OCI-LY1 (cell line): ENCODE results near the gene CHPF2.

Experiments
- H2AFZ ChIP-seq: fragments of 200-600 bp; sonication (generic), shearing (Covaris generic); 2 replicates; pipeline ENCODE4 v1.6.0; 2014; ENCODE audit warnings: antibody characterized with exemption, mild to moderate bottlenecking, low read length
- H3F3A ChIP-seq: fragments of 200-600 bp; sonication (generic), shearing (Covaris generic); 2 replicates; pipeline ENCODE4 v1.6.0; 2014; ENCODE audit warnings: mild to moderate bottlenecking, antibody characterized with exemption, low read length, moderate library complexity; ENCODE audit not compliant: insufficient read depth
- H3K27ac ChIP-seq: fragments of 200-600 bp; sonication (generic); 2 replicates; pipeline ENCODE4 v1.5.1; 2014; ENCODE audit warnings: low read length, mixed run types, mild to moderate bottlenecking, low read depth; ENCODE audit not compliant: poor library complexity, severe bottlenecking
- H3K27me3 ChIP-seq: fragments of 200-600 bp; sonication (generic); 2 replicates; pipeline ENCODE4 v1.6.0; 2014; ENCODE audit warnings: antibody characterized with exemption, mild to moderate bottlenecking, low read length, moderate library complexity; ENCODE audit not compliant: insufficient read depth
- H3K36me3 ChIP-seq: fragments of 200-600 bp; sonication (generic); 2 replicates; pipeline ENCODE4 v1.6.1; 2014; ENCODE audit warnings: mild to moderate bottlenecking, antibody characterized with exemption, low read length, moderate library complexity, mixed read lengths; ENCODE audit not compliant: insufficient read depth
- H3K4me1 ChIP-seq: fragments of 200-600 bp; sonication (generic); 2 replicates; pipeline ENCODE4 v1.5.1; 2014; ENCODE audit warnings: mild to moderate bottlenecking, low read length, moderate library complexity; ENCODE audit not compliant: insufficient read depth, severe bottlenecking
- H3K4me2 ChIP-seq: fragments of 200-600 bp; sonication (generic), shearing (Covaris generic); 2 replicates; pipeline ENCODE4 v1.6.1; 2014; ENCODE audit warnings: low read length
- H3K4me3 ChIP-seq: fragments of 200-600 bp; sonication (generic); 2 replicates; pipeline ENCODE4 v1.5.1; 2014; ENCODE audit warnings: low read length, low read depth, mild to moderate bottlenecking, mixed read lengths; ENCODE audit not compliant: poor library complexity, severe bottlenecking
- H3K79me2 ChIP-seq: fragments of 200-600 bp; shearing (Covaris generic); 2 replicates; pipeline ENCODE4 v1.6.1; 2016; ENCODE audit warnings: mixed run types, low read length, mixed read lengths; ENCODE audit not compliant: insufficient read depth
- H3K9ac ChIP-seq: fragments of 200-600 bp; sonication (generic), shearing (Covaris generic); 2 replicates; pipeline ENCODE4 v1.6.1; 2014; ENCODE audit warnings: mild to moderate bottlenecking, low read length, mixed read lengths
- H3K9me2 ChIP-seq: fragments of 200-600 bp; sonication (generic), shearing (Covaris generic); 2 replicates; pipeline ENCODE4 v1.6.1; 2014; ENCODE audit warnings: low read depth, mild to moderate bottlenecking, low read length, mixed read lengths
- H3K9me3 ChIP-seq: fragments of 200-600 bp; shearing (Covaris generic); 2 replicates; pipeline ENCODE4 v1.6.1; 2014; ENCODE audit warnings: low read length, mixed read lengths
- H4K20me1 ChIP-seq: fragments of 200-600 bp; sonication (generic), shearing (Covaris generic); 2 replicates; pipeline ENCODE4 v1.6.0; 2016; ENCODE audit warnings: mild to moderate bottlenecking, low read length; ENCODE audit not compliant: insufficient read depth
- EZH2 ChIP-seq: fragments of 200-600 bp; sonication (generic), shearing (Covaris generic); IDR thresholded peaks from 2 replicates; pipeline ENCODE4 v1.8.0; 2017; ENCODE audit warnings: borderline replicate concordance, mixed run types, mild to moderate bottlenecking, antibody characterized with exemption, low read length, moderate library complexity, mixed read lengths
- TF ChIP-seq, protein P1 (sequence below): fragments of 200-600 bp; sonication (generic), shearing (Covaris generic); IDR thresholded peaks from 2 replicates; pipeline ENCODE4 v1.5.1; 2017; ENCODE audit warnings: mild to moderate bottlenecking, antibody characterized with exemption, low read length, moderate library complexity, mixed read lengths

Gene CHPF2

GRCh38 chr7:151244196-151244840, 12.0 kb downstream of the CHPF2 start:
- no peak for TF ChIP-seq EZH2
- TF ChIP-seq, protein P1, sequence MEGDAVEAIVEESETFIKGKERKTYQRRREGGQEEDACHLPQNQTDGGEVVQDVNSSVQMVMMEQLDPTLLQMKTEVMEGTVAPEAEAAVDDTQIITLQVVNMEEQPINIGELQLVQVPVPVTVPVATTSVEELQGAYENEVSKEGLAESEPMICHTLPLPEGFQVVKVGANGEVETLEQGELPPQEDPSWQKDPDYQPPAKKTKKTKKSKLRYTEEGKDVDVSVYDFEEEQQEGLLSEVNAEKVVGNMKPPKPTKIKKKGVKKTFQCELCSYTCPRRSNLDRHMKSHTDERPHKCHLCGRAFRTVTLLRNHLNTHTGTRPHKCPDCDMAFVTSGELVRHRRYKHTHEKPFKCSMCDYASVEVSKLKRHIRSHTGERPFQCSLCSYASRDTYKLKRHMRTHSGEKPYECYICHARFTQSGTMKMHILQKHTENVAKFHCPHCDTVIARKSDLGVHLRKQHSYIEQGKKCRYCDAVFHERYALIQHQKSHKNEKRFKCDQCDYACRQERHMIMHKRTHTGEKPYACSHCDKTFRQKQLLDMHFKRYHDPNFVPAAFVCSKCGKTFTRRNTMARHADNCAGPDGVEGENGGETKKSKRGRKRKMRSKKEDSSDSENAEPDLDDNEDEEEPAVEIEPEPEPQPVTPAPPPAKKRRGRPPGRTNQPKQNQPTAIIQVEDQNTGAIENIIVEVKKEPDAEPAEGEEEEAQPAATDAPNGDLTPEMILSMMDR, result peak; percentile 99
- Histone ChIP-seq H3F3A (no peaks in the 10 kb centered on the region), H3K79me2 (no peaks in the 10 kb centered on the region), H3K4me3 (peak overlapping the region; percentile 53), H3K4me2 (peak overlapping the region; percentile 71; the same call in 1 of the 2 replicates), H3K9ac (no peak overlapping the region; the same call in 1 of the 2 replicates), H3K27me3 (peaks cover 8% of the 10 kb centered on the region), H3K4me1 (peaks cover 41% of the 10 kb centered on the region), H3K36me3 (peaks cover 4% of the 10 kb centered on the region), H4K20me1 (no peaks in the 10 kb centered on the region), H3K9me2 (no peaks in the 10 kb centered on the region), H2AFZ (no peak overlapping the region), H3K9me3 (no peaks in the 10 kb centered on the region), H3K27ac (no peak overlapping the region)

DNA sequence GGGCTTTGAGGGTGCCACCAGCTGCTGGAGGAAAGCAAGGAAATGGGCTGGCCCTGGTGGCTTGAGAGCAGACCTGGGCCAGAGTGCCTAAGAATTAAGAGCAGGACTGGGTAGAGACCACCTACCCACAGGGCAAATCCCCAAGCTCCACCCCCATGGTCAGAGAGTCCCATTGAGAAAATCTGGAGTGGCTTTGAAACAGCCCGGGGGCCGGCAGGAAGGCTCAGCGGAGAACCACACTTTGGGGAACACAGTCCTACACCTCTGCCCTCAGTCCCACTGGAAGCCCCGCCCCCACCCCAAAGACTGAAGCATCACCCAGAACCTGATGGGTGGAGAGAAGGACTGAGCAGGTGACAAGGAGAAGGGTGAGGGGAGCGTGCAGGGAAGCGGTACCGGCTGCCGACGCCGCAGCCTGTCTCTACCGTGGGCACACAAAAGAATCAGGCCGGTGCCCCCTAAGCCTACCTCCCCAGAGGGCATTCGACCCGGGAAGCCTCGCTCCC, 12.6 kb downstream of the CHPF2 start:
- Histone ChIP-seq H3F3A (no peaks in the 10 kb centered on the region), H3K9me2 (no peaks in the 10 kb centered on the region), H3K4me1 (peaks cover 43% of the 10 kb centered on the region), H3K79me2 (no peaks in the 10 kb centered on the region), H4K20me1 (no peaks in the 10 kb centered on the region), H3K9me3 (no peaks in the 10 kb centered on the region), H3K9ac (peak overlapping the region; percentile 37), H3K36me3 (no peaks in the 10 kb centered on the region), H3K4me3 (peak overlapping the region; percentile 53), H2AFZ (no peak overlapping the region), H3K4me2 (peak overlapping the region; percentile 71), H3K27ac (no peak overlapping the region), H3K27me3 (peaks cover 11% of the 10 kb centered on the region)
- TF ChIP-seq, protein P1, result no peak

DNA sequence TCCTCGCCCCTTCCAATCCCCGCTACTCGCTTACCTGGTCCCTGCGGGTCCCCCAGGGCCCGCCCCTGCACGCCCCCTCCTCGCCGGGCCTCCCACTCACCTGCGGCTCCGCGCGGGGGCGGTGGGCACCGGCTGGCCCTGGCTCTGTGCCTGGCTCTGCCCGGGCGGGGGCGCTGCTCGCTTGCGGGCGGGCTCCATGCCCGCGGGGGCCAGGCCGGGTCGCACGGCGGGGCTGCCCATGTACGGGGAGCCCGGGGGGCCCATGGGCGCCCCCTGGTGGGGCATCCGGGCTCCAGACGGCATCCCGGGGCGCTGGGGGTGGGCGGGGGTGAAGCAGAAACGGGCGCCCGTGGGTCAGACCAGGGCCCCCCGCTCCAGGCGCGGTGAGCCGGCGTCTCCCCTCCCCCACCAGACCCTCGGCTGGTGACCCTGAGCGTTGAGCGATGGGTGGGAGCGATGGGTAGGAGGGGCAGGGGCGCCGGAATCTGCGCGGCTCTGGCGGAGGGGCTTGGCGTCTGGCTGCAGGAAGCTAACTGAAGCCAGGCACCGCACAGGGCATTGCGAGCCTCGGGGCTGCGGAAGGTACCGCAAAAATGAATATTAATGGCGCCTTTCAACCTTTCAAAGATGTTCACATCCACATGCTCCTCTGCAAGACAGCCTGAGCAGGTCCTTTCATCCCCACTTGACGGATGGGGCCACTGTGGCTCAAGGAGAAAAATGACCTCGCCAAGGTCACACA, 13.2 kb downstream of the CHPF2 start:
- H3F3A ChIP-seq, result no peaks in the 10 kb centered on the region
- H3K9me3 ChIP-seq, result no peaks in the 10 kb centered on the region
- H3K27me3 ChIP-seq, result peaks cover 13% of the 10 kb centered on the region
- peaks cover 43% of the 10 kb centered on the region for H3K4me1 ChIP-seq
- H3K36me3 ChIP-seq, result no peaks in the 10 kb centered on the region
- no peak overlapping the region for H2AFZ ChIP-seq
- no peak overlapping the region for H3K27ac ChIP-seq
- H3K4me2 ChIP-seq, result peak overlapping the region; percentile 71
- peak overlapping the region; percentile 53 for H3K4me3 ChIP-seq
- peak overlapping the region; percentile 37 for H3K9ac ChIP-seq
- no peaks in the 10 kb centered on the region for H3K79me2 ChIP-seq
- no peaks in the 10 kb centered on the region for H4K20me1 ChIP-seq
- no peaks in the 10 kb centered on the region for H3K9me2 ChIP-seq
- TF ChIP-seq, protein P1, result peak; percentile 74
- TF ChIP-seq EZH2, result no peak
